IMR-90 (cell line): ENCODE measurements around the gene RASL11B. TPM values are rescaled to one million over a fixed set of nuclear protein-coding genes. Genes with fewer than 3 reads are reported as not detected.

Experiments
- ATAC-seq: fragments of 200-7000 bp; cut with Tn5 transposase; 2 replicates; pipeline ENCODE4 v1.9.1; 2020; ENCODE audit warnings: low read depth, mild to moderate bottlenecking, moderate library complexity
- BruUV-seq: library from RNA; stranded (reverse); fragments of 400-500 nt; replicated peaks from 2 replicates; lab custom pipeline; 2021; lab: Mats Ljungman, UMichigan
- CTCF ChIA-PET: fragments of 300-600 bp; formaldehyde crosslinking; extraction: SDS; loops from one replicate; lab custom pipeline; 2021; ENCODE audit warnings: antibody characterized with exemption; lab: Yijun Ruan, JAX
- POLR2A ChIA-PET: fragments of 300-600 bp; sonication (Branson Sonifier 250); formaldehyde crosslinking; loops from one replicate; lab custom pipeline; 2022; ENCODE audit warnings: antibody characterized with exemption; ENCODE audit not compliant: unreplicated experiment; lab: Charles Lee
- DNase-seq: peaks from one replicate; pipeline ENCODE4 v3.0.0; 2013
- H2AFZ ChIP-seq: replicated peaks from 2 replicates; pipeline ENCODE3; 2013; ENCODE audit warnings: low read length, mild to moderate bottlenecking; ENCODE audit not compliant: poor library complexity
- H2AK5ac ChIP-seq: 2 replicates; pipeline ENCODE4 v1.6.1; 2013; ENCODE audit warnings: low read depth, low read length, inconsistent platforms
- H2AK9ac ChIP-seq: replicated peaks from 2 replicates; pipeline ENCODE3; 2013; ENCODE audit warnings: mild to moderate bottlenecking, low read depth, low read length, moderate library complexity; ENCODE audit not compliant: poor library complexity
- H2BK120ac ChIP-seq: 2 replicates; pipeline ENCODE4 v1.6.1; 2013; ENCODE audit warnings: low read depth, low read length, inconsistent platforms
- H2BK15ac ChIP-seq: 3 replicates; pipeline ENCODE4 v1.6.1; 2013; ENCODE audit warnings: low read depth, low read length, inconsistent platforms
- H2BK20ac ChIP-seq: 2 replicates; pipeline ENCODE4 v1.6.1; 2013; ENCODE audit warnings: low read depth, mild to moderate bottlenecking, inconsistent platforms, low read length, moderate library complexity
- H2BK5ac ChIP-seq: 2 replicates; pipeline ENCODE4 v1.6.1; 2013; ENCODE audit warnings: mild to moderate bottlenecking, low read depth, low read length, inconsistent platforms; ENCODE audit not compliant: poor library complexity, severe bottlenecking
- H3K14ac ChIP-seq: replicated peaks from 2 replicates; pipeline ENCODE4 v1.6.1; 2013; ENCODE audit warnings: low read depth, low read length, inconsistent platforms
- H3K18ac ChIP-seq: 2 replicates; pipeline ENCODE4 v1.6.1; 2013; ENCODE audit warnings: low read depth, low read length, control low read depth
- H3K23ac ChIP-seq: 2 replicates; pipeline ENCODE4 v1.6.1; 2013; ENCODE audit warnings: low read depth, low read length, inconsistent platforms
- H3K27ac ChIP-seq: 2 replicates; pipeline ENCODE4 v1.5.1; 2013; ENCODE audit warnings: mild to moderate bottlenecking, control low read depth, low read length; ENCODE audit not compliant: insufficient read depth
- H3K27me3 ChIP-seq: 2 replicates; pipeline ENCODE4 v1.6.1; 2013; ENCODE audit warnings: low read length; ENCODE audit not compliant: control insufficient read depth, insufficient read depth
- H3K36me3 ChIP-seq: 2 replicates; pipeline ENCODE4 v1.6.1; 2013; ENCODE audit warnings: low read length, mixed read lengths; ENCODE audit not compliant: control insufficient read depth, insufficient read depth
- H3K4ac ChIP-seq: 2 replicates; pipeline ENCODE4 v1.6.1; 2013; ENCODE audit warnings: low read depth, low read length, inconsistent platforms
- H3K4me1 ChIP-seq: 2 replicates; pipeline ENCODE4 v1.6.1; 2013; ENCODE audit warnings: low read length, mixed read lengths; ENCODE audit not compliant: control insufficient read depth, insufficient read depth
- H3K4me2 ChIP-seq: 2 replicates; pipeline ENCODE4 v1.6.1; 2013; ENCODE audit warnings: low read depth, mild to moderate bottlenecking, control low read depth, low read length, moderate library complexity
- H3K4me3 ChIP-seq: 2 replicates; pipeline ENCODE4 v1.5.1; 2013; ENCODE audit warnings: low read depth, mild to moderate bottlenecking, control low read depth, low read length, moderate library complexity; ENCODE audit not compliant: insufficient read depth
- H3K56ac ChIP-seq: 2 replicates; pipeline ENCODE4 v1.6.1; 2013; ENCODE audit warnings: low read length, inconsistent platforms; ENCODE audit not compliant: insufficient read depth; ENCODE audit errors: extremely low read depth
- H3K79me1 ChIP-seq, 2 experiments: 2 replicates each; pipeline ENCODE4 v1.6.1; 2013; ENCODE audit warnings: low read length in 2 of 2, inconsistent platforms in 1 of 2, low read depth in 1 of 2
- H3K9ac ChIP-seq: 2 replicates; pipeline ENCODE4 v1.6.1; 2013; ENCODE audit warnings: low read depth, low read length, control low read depth
- H3K9me1 ChIP-seq: 2 replicates; pipeline ENCODE4 v1.6.1; 2013; ENCODE audit warnings: low read length, inconsistent platforms; ENCODE audit not compliant: insufficient read depth
- H3K9me3 ChIP-seq: 2 replicates; pipeline ENCODE4 v1.6.1; 2013; ENCODE audit warnings: low read length; ENCODE audit not compliant: control insufficient read depth, insufficient read depth
- H4K20me1 ChIP-seq: 2 replicates; pipeline ENCODE4 v1.6.1; 2013; ENCODE audit warnings: low read length, inconsistent platforms; ENCODE audit not compliant: insufficient read depth
- H4K5ac ChIP-seq: 2 replicates; pipeline ENCODE4 v1.6.1; 2013; ENCODE audit warnings: mild to moderate bottlenecking, low read depth, low read length, control low read depth
- H4K8ac ChIP-seq, 2 experiments: 2 replicates each; pipeline ENCODE4 v1.6.1; 2013; ENCODE audit warnings: low read depth in 2 of 2, low read length in 2 of 2, control low read depth in 1 of 2, inconsistent platforms in 1 of 2
- H4K91ac ChIP-seq: 2 replicates; pipeline ENCODE4 v1.6.1; 2013; ENCODE audit warnings: low read depth, low read length, inconsistent platforms; ENCODE audit not compliant: insufficient read depth
- CEBPB ChIP-seq: IDR thresholded peaks from 2 replicates; pipeline ENCODE4 v1.6.1; 2012; ENCODE audit warnings: low read depth, low read length, improper control_type of control experiment
- FOS ChIP-seq: fragments of 150-350 bp; IDR thresholded peaks from 2 replicates; pipeline ENCODE4 v1.6.1; 2016; ENCODE audit warnings: low read depth, low read length
- MAFK ChIP-seq: IDR thresholded peaks from 2 replicates; pipeline ENCODE4 v1.6.1; 2012; ENCODE audit warnings: low read depth, low read length, improper control_type of control experiment
- dilution Hi-C: fragments of 300-500 bp; cut with HindIII; formaldehyde crosslinking; loops from one replicate; pipeline ENCODE4 v1.14.3; 2018; ENCODE audit warnings: low sequenced_read_pairs; ENCODE audit not compliant: unreplicated experiment
- in situ Hi-C: fragments of 300-500 bp; cut with MboI; formaldehyde crosslinking; loops from 3 replicates; pipeline ENCODE4 v1.14.3; 2019; ENCODE audit warnings: low sequenced_read_pairs, inconsistent platforms, mixed read lengths
- intact Hi-C: fragments of 100-400 bp; cut with micrococcal nuclease; formaldehyde crosslinking; loops from 2 replicates; pipeline ENCODE4 v1.10.0; 2022
- polyA plus RNA-seq, 3 experiments: library from polyadenylated mRNA; depleted of rRNA; stranded (reverse); fragments of >200 nt; gene quantifications; 2 replicates each; pipeline ENCODE4 v1.2.3, GENCODE V29; 2012; ENCODE audit warnings: low replicate concordance in 1 of 3
- total RNA-seq: library from RNA; depleted of rRNA; stranded (reverse); fragments of >200 nt; gene quantifications from 2 replicates; pipeline ENCODE4 v1.2.3, GENCODE V29; 2012

RASL11B gene
- total and polyA plus RNA-seq, 2 of the 4 experiments (the other 2 are of a cell fraction) = 0.18 to 0.31 TPM

DNA sequence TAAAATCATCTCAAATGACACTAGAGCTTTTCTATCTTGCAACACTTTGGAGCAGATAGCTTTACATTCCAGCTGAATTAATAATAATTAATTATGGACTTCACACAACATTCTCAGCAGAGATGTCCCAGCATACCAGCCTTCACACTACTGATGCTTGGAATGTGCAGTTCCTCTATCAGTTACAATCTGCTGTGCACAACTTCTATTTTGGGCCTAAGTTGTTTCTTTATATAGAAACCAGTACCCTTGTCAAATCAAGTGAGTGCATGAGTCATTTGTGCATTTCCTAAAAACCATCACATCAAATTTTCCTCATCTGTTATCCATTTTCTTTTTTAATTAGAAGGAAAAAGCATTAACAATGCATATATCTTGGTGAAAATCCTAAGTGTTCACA, 8.8 kb upstream of the RASL11B start:
- in situ Hi-C loops = no loop called here
- Histone ChIP-seq H3K14ac (no peak overlapping the region), H4K8ac (no peak overlapping the region), H2AFZ (no peak overlapping the region), H2AK5ac (no peak overlapping the region), H3K36me3 (no peaks in the 10 kb centered on the region), H3K4ac (no peak overlapping the region), H3K9me1 (peaks cover 17% of the 10 kb centered on the region), H2BK5ac (no peak overlapping the region), H3K4me3 (no peak overlapping the region), H2BK20ac (no peak overlapping the region), H2BK120ac (no peak overlapping the region), H2BK15ac (no peak overlapping the region), H3K79me1 (no peaks in the 10 kb centered on the region), H3K4me1 (peaks cover 2% of the 10 kb centered on the region; the same call in 1 of the 2 replicates), H3K23ac (no peak overlapping the region), H4K91ac (no peak overlapping the region), H2AK9ac (no peak overlapping the region), H3K4me2 (no peak overlapping the region), H3K9me3 (peaks cover 4% of the 10 kb centered on the region), H3K27ac (no peak overlapping the region), H4K20me1 (no peaks in the 10 kb centered on the region), H4K5ac (no peak overlapping the region), H3K56ac (no peak overlapping the region), H3K27me3 (no peaks in the 10 kb centered on the region), H3K18ac (no peak overlapping the region), H3K9ac (no peak overlapping the region)
- peak; percentile 41 for DNase-seq
- peak; percentile 6; the same call in 1 of the 2 replicates for TF ChIP-seq FOS
- TF ChIP-seq MAFK = no peak
- 0 out of 2 replicates have a peak, but pooled peaks have one; percentile 2 for TF ChIP-seq CEBPB
- peak; percentile 83 for ATAC-seq
- CTCF ChIA-PET = interaction anchor here (1.2 kb wide), 1 partner anchor 19 kb away, joined by 3 read pairs; no protein-coding TSS in a partner anchor
- intact Hi-C loops = no loop called here
- POLR2A ChIA-PET = no interaction called here
- dilution Hi-C loops = no loop called here
- no TSS peak for BruUV-seq
